ENCODE results near the gene FUT7. TPM values are rescaled to one million over a fixed set of nuclear protein-coding genes. Genes with fewer than 3 reads are reported as not detected.

Gene FUT7
- total and polyA plus RNA-seq, 2 of the 13 experiments (the other 11 are each of a cell fraction or from before 2014, with no cell fraction given) = 0.05 TPM; not detected in 1

GRCh38 chr9:136995362-136995761 is 36.5 kb downstream of the FUT7 start:
- 87% methylated on average over 19 of the region's 30 CpGs for WGBS (ENCODE audit: low lambda C conversion rate)
- Histone ChIP-seq H3K4me3 (replicated peaks in 1 of 3; ENCODE audit: insufficient read depth in 1 of 3, low read depth in 2 of 3, low read length in 3 of 3) (no peak overlapping the region), H4K20me1 (ENCODE audit: insufficient read depth, low read length) (no peaks in the 10 kb centered on the region), H3K9me3 (ENCODE audit: low read length) (no peaks in the 10 kb centered on the region), H3K27me3 (ENCODE audit: control insufficient read depth in 1 of 2, insufficient read depth in 2 of 2, low read length in 2 of 2) (no peaks in the 10 kb centered on the region), H3K4me2 (ENCODE audit: low read depth, low read length) (no peak overlapping the region), H3K79me2 (ENCODE audit: insufficient read depth, low read length) (peaks cover 5% of the 10 kb centered on the region), H2AFZ (ENCODE audit: low read length) (no peak overlapping the region), H3K4me1 (ENCODE audit: insufficient read depth, low read length) (peaks cover 67% of the 10 kb centered on the region), H3K9ac (ENCODE audit: insufficient read depth, low read depth, low read length) (no peak overlapping the region), H3K27ac (ENCODE audit: extremely low read length, insufficient read depth, low read length) (no peak overlapping the region), H3K36me3 (replicated peaks in 1 of 2; ENCODE audit: control insufficient read depth in 1 of 2, insufficient read depth in 2 of 2, low read length in 2 of 2) (no peaks in the 10 kb centered on the region)
- FAIRE-seq (no peak), DNase-seq (ENCODE audit: low spot score) (no peak), ATAC-seq (no peak)
- in situ Hi-C loops (cut with HindIII; ENCODE audit: extremely low pct_ligation_motif_present, low pct_unique_long_range_greater_than_20kb) = no loop called here
- CTCF ChIA-PET (ENCODE audit: low intra/inter-chr PET ratio, low total read pairs) = no interaction called here
- intact Hi-C loops (cut with micrococcal nuclease; ENCODE audit: unreplicated experiment) = no loop called here
- POLR2A ChIA-PET = interaction anchor here (1.0 to 1.8 kb wide), 4 partner anchors 27 to 196 kb away, joined by 3 to 8 read pairs (median 4); partner anchors contain the start of genes C8G and FBXW5
- BruUV-seq (replicated peaks) = no TSS peak
- TF ChIP-seq NR2F6 (IDR thresholded peaks at IDR 0.05) = no peak
- no peak for TF ChIP-seq NR2F6 (CRISPR knock-in tag; IDR thresholded peaks at IDR 0.05)
- TF ChIP-seq PRPF4 (IDR thresholded peaks at IDR 0.05; ENCODE audit: low read depth, low read length, poor library complexity, severe bottlenecking) = peak; percentile 76
- peak; percentile 44 for TF ChIP-seq AGO2 (optimal IDR thresholded peaks at IDR 0.05; ENCODE audit: low read depth, low read length)
- TF ChIP-seq SMARCC2 (IDR thresholded peaks at IDR 0.05) = no peak
- TF ChIP-seq, protein P1, sequence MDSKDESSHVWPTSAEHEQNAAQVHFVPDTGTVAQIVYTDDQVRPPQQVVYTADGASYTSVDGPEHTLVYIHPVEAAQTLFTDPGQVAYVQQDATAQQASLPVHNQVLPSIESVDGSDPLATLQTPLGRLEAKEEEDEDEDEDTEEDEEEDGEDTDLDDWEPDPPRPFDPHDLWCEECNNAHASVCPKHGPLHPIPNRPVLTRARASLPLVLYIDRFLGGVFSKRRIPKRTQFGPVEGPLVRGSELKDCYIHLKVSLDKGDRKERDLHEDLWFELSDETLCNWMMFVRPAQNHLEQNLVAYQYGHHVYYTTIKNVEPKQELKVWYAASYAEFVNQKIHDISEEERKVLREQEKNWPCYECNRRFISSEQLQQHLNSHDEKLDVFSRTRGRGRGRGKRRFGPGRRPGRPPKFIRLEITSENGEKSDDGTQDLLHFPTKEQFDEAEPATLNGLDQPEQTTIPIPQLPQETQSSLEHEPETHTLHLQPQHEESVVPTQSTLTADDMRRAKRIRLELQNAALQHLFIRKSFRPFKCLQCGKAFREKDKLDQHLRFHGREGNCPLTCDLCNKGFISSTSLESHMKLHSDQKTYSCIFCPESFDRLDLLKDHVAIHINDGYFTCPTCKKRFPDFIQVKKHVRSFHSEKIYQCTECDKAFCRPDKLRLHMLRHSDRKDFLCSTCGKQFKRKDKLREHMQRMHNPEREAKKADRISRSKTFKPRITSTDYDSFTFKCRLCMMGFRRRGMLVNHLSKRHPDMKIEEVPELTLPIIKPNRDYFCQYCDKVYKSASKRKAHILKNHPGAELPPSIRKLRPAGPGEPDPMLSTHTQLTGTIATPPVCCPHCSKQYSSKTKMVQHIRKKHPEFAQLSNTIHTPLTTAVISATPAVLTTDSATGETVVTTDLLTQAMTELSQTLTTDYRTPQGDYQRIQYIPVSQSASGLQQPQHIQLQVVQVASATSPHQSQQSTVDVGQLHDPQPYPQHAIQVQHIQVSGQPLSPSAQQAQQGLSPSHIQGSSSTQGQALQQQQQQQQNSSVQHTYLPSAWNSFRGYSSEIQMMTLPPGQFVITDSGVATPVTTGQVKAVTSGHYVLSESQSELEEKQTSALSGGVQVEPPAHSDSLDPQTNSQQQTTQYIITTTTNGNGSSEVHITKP (CRISPR knock-in tag; IDR thresholded peaks at IDR 0.05; ENCODE audit: low read depth) = no peak
- peak; percentile 74; the same call in 1 of the 2 replicates for TF ChIP-seq ZBTB38 (CRISPR knock-in tag; IDR thresholded peaks at IDR 0.05)
